Neural cell (in vitro differentiated cells): ENCODE measurements around the gene DNAH10. TPM values are rescaled to one million over a fixed set of nuclear protein-coding genes. Genes with fewer than 3 reads are reported as not detected.

Source experiments
- H2AFZ ChIP-seq: fragments of 200-600, 300-800 bp; sonication (generic), shearing (Covaris generic); 2 replicates; pipeline ENCODE4 v1.6.0; 2014; ENCODE audit warnings: low read depth, mild to moderate bottlenecking, antibody characterized with exemption, low read length, moderate library complexity
- H3F3A ChIP-seq: fragments of 200-600 bp; shearing (Covaris generic); 2 replicates; pipeline ENCODE4 v1.6.1; 2016; ENCODE audit warnings: mild to moderate bottlenecking, moderate library complexity, mixed read lengths, antibody characterized with exemption, low read length; ENCODE audit not compliant: insufficient read depth, poor library complexity, severe bottlenecking
- H3K27ac ChIP-seq: fragments of 200-600, 300-800 bp; sonication (generic), shearing (Covaris generic); 2 replicates; pipeline ENCODE4 v1.5.1; 2014; ENCODE audit warnings: mild to moderate bottlenecking, low read length, moderate library complexity
- H3K27me3 ChIP-seq: fragments of 300-800, 200-600 bp; sonication (generic), shearing (Covaris generic); 2 replicates; pipeline ENCODE4 v1.6.0; 2014; ENCODE audit warnings: mild to moderate bottlenecking, low read depth, low read length, moderate library complexity; ENCODE audit not compliant: insufficient read depth
- H3K36me3 ChIP-seq: fragments of 300-800, 200-600 bp; sonication (generic), shearing (Covaris generic); 2 replicates; pipeline ENCODE4 v1.5.1; 2014; ENCODE audit warnings: mild to moderate bottlenecking, antibody characterized with exemption, low read length, moderate library complexity; ENCODE audit not compliant: insufficient read depth
- H3K4me2 ChIP-seq: fragments of 300-800, 200-600 bp; sonication (generic), shearing (Covaris generic); 2 replicates; pipeline ENCODE4 v1.6.0; 2014; ENCODE audit warnings: mild to moderate bottlenecking, low read length
- H3K4me3 ChIP-seq: fragments of 300-800, 200-600 bp; sonication (generic), shearing (Covaris generic); 2 replicates; pipeline ENCODE4 v1.5.1; 2014; ENCODE audit warnings: mild to moderate bottlenecking, low read length, moderate library complexity
- H3K79me2 ChIP-seq: fragments of 200-600 bp; shearing (Covaris generic); replicated peaks from 2 replicates; pipeline ENCODE4 v1.6.0; 2014; ENCODE audit warnings: mild to moderate bottlenecking, low read length, moderate library complexity; ENCODE audit not compliant: insufficient read depth
- H3K9ac ChIP-seq: fragments of 300-800, 200-600 bp; sonication (generic), shearing (Covaris generic); 2 replicates; pipeline ENCODE4 v1.6.1; 2016; ENCODE audit warnings: mild to moderate bottlenecking, low read length, mixed read lengths
- H3K9me2 ChIP-seq: fragments of 200-600 bp; shearing (Covaris generic); 2 replicates; pipeline ENCODE4 v1.6.1; 2016; ENCODE audit warnings: mild to moderate bottlenecking, low read length, mixed read lengths; ENCODE audit not compliant: insufficient read depth
- H3K9me3 ChIP-seq: fragments of 200-600, 300-800 bp; sonication (generic), shearing (Covaris generic); 2 replicates; pipeline ENCODE4 v1.6.1; 2016; ENCODE audit warnings: mild to moderate bottlenecking, mixed run types, low read length, moderate library complexity, mixed read lengths
- H4K20me1 ChIP-seq: fragments of 200-600 bp; shearing (Covaris generic); 2 replicates; pipeline ENCODE4 v1.6.1; 2016; ENCODE audit warnings: mild to moderate bottlenecking, mixed run types; ENCODE audit not compliant: insufficient read depth
- CTCF ChIP-seq: fragments of 450-650 bp; IDR thresholded peaks from 2 replicates; pipeline ENCODE4 v1.5.1; 2014; ENCODE audit warnings: antibody characterized with exemption, mild to moderate bottlenecking, moderate library complexity; ENCODE audit not compliant: poor library complexity, severe bottlenecking
- EP300 ChIP-seq: fragments of 450-650 bp; conservative IDR thresholded peaks from 2 replicates; pipeline ENCODE4 v1.6.1; 2014; ENCODE audit warnings: antibody characterized with exemption, mild to moderate bottlenecking, moderate library complexity; ENCODE audit not compliant: poor library complexity, severe bottlenecking
- EZH2 ChIP-seq: fragments of 200-600, 300-800 bp; shearing (Covaris generic), sonication (generic); IDR thresholded peaks from 2 replicates; pipeline ENCODE4 v1.6.1; 2014; ENCODE audit warnings: antibody characterized with exemption, low read length, borderline replicate concordance, mild to moderate bottlenecking; ENCODE audit not compliant: insufficient read depth, poor library complexity, severe bottlenecking
- MXI1 ChIP-seq: fragments of 450-650 bp; conservative IDR thresholded peaks from 2 replicates; pipeline ENCODE4 v1.6.1; 2014; ENCODE audit warnings: antibody characterized with exemption, mild to moderate bottlenecking; ENCODE audit not compliant: poor library complexity, severe bottlenecking
- POLR2AphosphoS5 ChIP-seq: IDR thresholded peaks from 2 replicates; pipeline ENCODE4 v1.6.1; 2012
- RAD21 ChIP-seq: fragments of 450-650 bp; conservative IDR thresholded peaks from 2 replicates; pipeline ENCODE4 v1.6.1; 2014; ENCODE audit warnings: antibody characterized with exemption, mild to moderate bottlenecking, moderate library complexity
- REST ChIP-seq: IDR thresholded peaks from 2 replicates; pipeline ENCODE4 v1.6.1; 2012; ENCODE audit warnings: borderline replicate concordance
- SMC3 ChIP-seq: fragments of 450-650 bp; conservative IDR thresholded peaks from 2 replicates; pipeline ENCODE4 v1.6.1; 2014; ENCODE audit warnings: antibody characterized with exemption, mild to moderate bottlenecking, moderate library complexity; ENCODE audit not compliant: poor library complexity
- TAF1 ChIP-seq: IDR thresholded peaks from 2 replicates; pipeline ENCODE4 v1.6.1; 2012; ENCODE audit warnings: low read depth
- polyA plus RNA-seq: library from polyadenylated mRNA; depleted of rRNA; stranded (reverse); fragments of >200 nt; gene quantifications from 2 replicates; pipeline ENCODE4 v1.2.3, GENCODE V29; 2014

The DNAH10 gene
- polyA plus RNA-seq, 1 donor from 2014 or later: 1.9 TPM

- Histone ChIP-seq H3K9ac (no peak overlapping the region), H3K9me2 (no peaks in the 10 kb centered on the region), H3K27me3 (no peaks in the 10 kb centered on the region), H3K9me3 (no peaks in the 10 kb centered on the region), H3K79me2 (no peaks in the 10 kb centered on the region), H3K4me3 (no peak overlapping the region), H3K36me3 (no peaks in the 10 kb centered on the region), H3F3A (no peaks in the 10 kb centered on the region), H3K27ac (no peak overlapping the region), H4K20me1 (no peaks in the 10 kb centered on the region), H2AFZ (no peak overlapping the region), H3K4me2 (no peak overlapping the region)
- no peak for TF ChIP-seq EP300
- no peak for TF ChIP-seq TAF1
- no peak for TF ChIP-seq SMC3
- no peak for TF ChIP-seq RAD21
Measured at GRCh38 chr12:123916729-123917128, 154.6 kb downstream of the DNAH10 start.

- TF ChIP-seq MXI1: no peak
- TF ChIP-seq REST: no peak
- TF ChIP-seq RAD21: no peak
- no peak for TF ChIP-seq EZH2
- no peak for TF ChIP-seq EP300
- TF ChIP-seq POLR2AphosphoS5: no peak
- TF ChIP-seq SMC3: no peak
- no peak for TF ChIP-seq CTCF
- TF ChIP-seq TAF1: no peak
- H3K4me3 ChIP-seq: no peak overlapping the region
- H3K9me2 ChIP-seq: no peaks in the 10 kb centered on the region
- H3K27me3 ChIP-seq: no peaks in the 10 kb centered on the region
- no peaks in the 10 kb centered on the region for H3K36me3 ChIP-seq
- no peaks in the 10 kb centered on the region for H3F3A ChIP-seq
- H4K20me1 ChIP-seq: no peaks in the 10 kb centered on the region
- no peak overlapping the region for H3K4me2 ChIP-seq
- H3K27ac ChIP-seq: no peak overlapping the region
- H3K79me2 ChIP-seq: no peaks in the 10 kb centered on the region
- H3K9me3 ChIP-seq: no peaks in the 10 kb centered on the region
- H3K9ac ChIP-seq: no peak overlapping the region
- H2AFZ ChIP-seq: no peak overlapping the region
Measured at GRCh38 chr12:123917337-123917850, 155.3 kb downstream of the DNAH10 start.
